Lung (tissue), 12 donors: Measurements from ENCODE around the gene CHN1. TPM values are rescaled to one million over a fixed set of nuclear protein-coding genes. Genes with fewer than 3 reads are reported as not detected.

Source experiments
- ATAC-seq: fragments of 200-7000 bp; cut with Tn5 transposase; one replicate; pipeline ENCODE4 v1.9.1; 2020; ENCODE audit warnings: moderate number of reproducible peaks; ENCODE audit not compliant: insufficient read depth, low FRiP score
- DNase-seq, 3 donors: peaks; one replicate each; pipeline ENCODE4 v3.0.0-alpha.2; 2013 to 2017
- H3K27ac ChIP-seq, 2 donors: one replicate each; pipeline ENCODE4 v1.5.1; 2013; ENCODE audit warnings: mild to moderate bottlenecking in 2 of 2, moderate library complexity in 2 of 2, control low read depth in 1 of 2, inconsistent platforms in 1 of 2, low read depth in 1 of 2, low read length in 1 of 2
- H3K27me3 ChIP-seq, 3 donors: one replicate each; pipeline ENCODE4 v1.5.1; 2013; ENCODE audit warnings: low read length in 2 of 3; ENCODE audit not compliant: control insufficient read depth in 3 of 3, insufficient read depth in 3 of 3
- H3K36me3 ChIP-seq, 4 donors: one replicate each; pipeline ENCODE4 v1.5.1; 2013; ENCODE audit warnings: low read length in 4 of 4, mild to moderate bottlenecking in 1 of 4, moderate library complexity in 1 of 4; ENCODE audit not compliant: control insufficient read depth in 4 of 4, insufficient read depth in 4 of 4
- H3K4me1 ChIP-seq, 5 donors: one replicate each; pipeline ENCODE4 v1.5.1; 2013; ENCODE audit warnings: low read length in 5 of 5, mild to moderate bottlenecking in 2 of 5, moderate library complexity in 1 of 5; ENCODE audit not compliant: control insufficient read depth in 5 of 5, insufficient read depth in 5 of 5
- H3K4me3 ChIP-seq: one replicate; pipeline ENCODE4 v1.5.1; 2013; ENCODE audit warnings: mild to moderate bottlenecking, control low read depth, moderate library complexity
- H3K9ac ChIP-seq, 2 donors: one replicate each; pipeline ENCODE4 v1.5.1; 2013; ENCODE audit warnings: low read length in 2 of 2, control low read depth in 1 of 2; ENCODE audit not compliant: insufficient read depth in 1 of 2
- H3K9me3 ChIP-seq, 4 donors: one replicate each; pipeline ENCODE4 v1.5.1; 2013; ENCODE audit warnings: low read length in 3 of 4, mild to moderate bottlenecking in 1 of 4, moderate library complexity in 1 of 4; ENCODE audit not compliant: control insufficient read depth in 4 of 4, insufficient read depth in 3 of 4
- CTCF ChIP-seq: IDR thresholded peaks from 2 replicates; pipeline ENCODE4 v1.5.1; 2012; ENCODE audit warnings: mild to moderate bottlenecking; ENCODE audit errors: control extremely low read depth, extremely low read depth
- WGBS, 2 donors: extraction: QIAGEN DNeasy Blood & Tissue Kit; methylation state at CpG; one replicate each; pipeline ENCODE4 v1.1.7; 2013; 5-methylcytosine and 5-hydroxymethylcytosine counted together
- polyA plus RNA-seq, 2 donors: library from polyadenylated mRNA; stranded (reverse); fragments of 200-250 nt; gene quantifications; one replicate each; pipeline ENCODE4 v1.2.1, GENCODE V29; 2013
- total RNA-seq, 2 donors: library from RNA; depleted of rRNA in 1 of 2; stranded (reverse); fragments of >200 nt in 1 of 2; gene quantifications; one replicate each; pipeline ENCODE4 v1.2.1, GENCODE V29; 2014 to 2021
- donor health status: control.
- donor health status: control.
- donor health status: Bipolar disorder and iron deficiency.
- donor health status: healthy.
- donor health status: DM: yes; HTN: yes; CAD: no.

CHN1 gene
- total and polyA plus RNA-seq, 4 donors = 6.8 to 80.9 (median 14.5) TPM

- Histone ChIP-seq H3K4me3 (no peak overlapping the region), H3K27me3 (no peaks in the 10 kb centered on the region), H3K9me3 (no peaks in the 10 kb centered on the region), H3K4me1 (peaks cover 0 to 11% (median 0%) of the 10 kb centered on the region in 5 donors), H3K9ac (peak overlapping the region in 1 of 2 donors; percentile 20), H3K36me3 (no peaks in the 10 kb centered on the region), H3K27ac (no peak overlapping the region)
- TF ChIP-seq CTCF = no peak
- 75 to 88% methylated on average over 4 of the region's 4 CpGs for WGBS, 2 donors
- peak in 1 of 3 donors; percentile 35 for DNase-seq
- ATAC-seq = no peak
These were observed 20.6 kb downstream of the CHN1 start for GRCh38 chr2:174984561-174984960.

GRCh38 chr2:174981331-174981730 lies 23.9 kb downstream of the CHN1 start:
- Histone ChIP-seq H3K4me1 (peaks cover 0 to 11% (median 0%) of the 10 kb centered on the region in 5 donors), H3K9me3 (no peaks in the 10 kb centered on the region), H3K27me3 (no peaks in the 10 kb centered on the region), H3K36me3 (no peaks in the 10 kb centered on the region), H3K9ac (no peak overlapping the region), H3K4me3 (no peak overlapping the region), H3K27ac (no peak overlapping the region)
- DNase-seq (no peak), ATAC-seq (no peak)
- 79 to 82% methylated on average over 2 of the region's 2 CpGs for WGBS, 2 donors
- TF ChIP-seq CTCF = no peak

GRCh38 chr2:174979996-174980395 lies 25.2 kb downstream of the CHN1 start:
- Histone ChIP-seq H3K9me3 (no peaks in the 10 kb centered on the region), H3K4me1 (peaks cover 0 to 4% (median 0%) of the 10 kb centered on the region in 5 donors), H3K27me3 (no peaks in the 10 kb centered on the region), H3K9ac (no peak overlapping the region), H3K4me3 (no peak overlapping the region), H3K27ac (no peak overlapping the region), H3K36me3 (no peaks in the 10 kb centered on the region)
- no peak for TF ChIP-seq CTCF
- WGBS, 2 donors = 73 to 87% methylated on average over 1 of the region's 1 CpG
- ATAC-seq = no peak
- DNase-seq = no peak

GRCh38 chr2:174977364-174977763 lies 27.8 kb downstream of the CHN1 start:
- no peak for TF ChIP-seq CTCF
- H3K27ac ChIP-seq = no peak overlapping the region
- H3K9ac ChIP-seq = no peak overlapping the region
- no peak for ATAC-seq
- H3K4me3 ChIP-seq = no peak overlapping the region
- 46 to 81% methylated on average over 2 of the region's 2 CpGs for WGBS, 2 donors
- DNase-seq = no peak
- H3K4me1 ChIP-seq = peaks cover 0 to 7% (median 3%) of the 10 kb centered on the region in 5 donors
- no peaks in the 10 kb centered on the region for H3K36me3 ChIP-seq
- H3K9me3 ChIP-seq = no peaks in the 10 kb centered on the region
- no peaks in the 10 kb centered on the region for H3K27me3 ChIP-seq
